ENCODE results near the gene LGR6.
"Not testable (repeated sequence)": the region's sequence is repeated elsewhere in the genome, so short reads cannot be mapped to it uniquely, and the experiment has no call there.

Gene LGR6

GRCh38 chr1:202329891-202330290 lies 136.3 kb downstream of the LGR6 start:
- DNase-seq (ENCODE audit: low read depth in 3 of 3) = no peak

GRCh38 chr1:202333861-202334260 lies 140.3 kb downstream of the LGR6 start:
- no peak for DNase-seq (ENCODE audit: low read depth in 3 of 3)

- no peak for DNase-seq (ENCODE audit: low read depth in 3 of 3)
These were observed 150.2 kb downstream of the LGR6 start for GRCh38 chr1:202343652-202344349.

- DNase-seq (ENCODE audit: low read depth in 3 of 3) = no peak
These were observed 154.5 kb downstream of the LGR6 start for GRCh38 chr1:202348005-202348508.

- peak; percentile 91 to 95 (median 92) for DNase-seq (ENCODE audit: low read depth in 3 of 3)
These were observed 155.1 kb downstream of the LGR6 start, which contains the start of gene PPP1R12B for GRCh38 chr1:202348509-202349205. PPP1R12B (plus strand) TSS chr1:202348699; CDS start chr1:202348852, 153 bp downstream.

- DNase-seq (ENCODE audit: low read depth in 3 of 3) = no peak
These were observed 155.8 kb downstream of the LGR6 start for GRCh38 chr1:202349206-202349928.

GRCh38 chr1:202351725-202352124 lies 158.1 kb downstream of the LGR6 start:
- DNase-seq (ENCODE audit: low read depth in 3 of 3) = no peak

GRCh38 chr1:202352583-202353197 lies 159.1 kb downstream of the LGR6 start:
- DNase-seq (ENCODE audit: low read depth in 3 of 3) = not testable (repeated sequence)

- DNase-seq (ENCODE audit: low read depth in 3 of 3) = no peak
These were observed 162.4 kb downstream of the LGR6 start for GRCh38 chr1:202355944-202356553.

- DNase-seq (ENCODE audit: low read depth in 3 of 3) = no peak
These were observed 163.9 kb downstream of the LGR6 start for GRCh38 chr1:202357506-202357905.

- DNase-seq (ENCODE audit: low read depth in 3 of 3) = no peak
These were observed 167.6 kb downstream of the LGR6 start for GRCh38 chr1:202361224-202361623.

GRCh38 chr1:202361701-202362100 lies 168.1 kb downstream of the LGR6 start:
- no peak for DNase-seq (ENCODE audit: low read depth in 3 of 3)

- no peak for DNase-seq (ENCODE audit: low read depth in 3 of 3)
These were observed 168.6 kb downstream of the LGR6 start for GRCh38 chr1:202362212-202362611.

- DNase-seq (ENCODE audit: low read depth in 3 of 3) = no peak
These were observed 171.7 kb downstream of the LGR6 start for GRCh38 chr1:202365092-202365815.

- DNase-seq (ENCODE audit: low read depth in 3 of 3) = no peak
These were observed 173.7 kb downstream of the LGR6 start for GRCh38 chr1:202367271-202367670.
